Testis (tissue), 2 donors: Measurements from ENCODE around the gene GPLD1.

Source experiments
- CTCF ChIP-seq, 3 experiments: fragments of 450-650 bp in 2 of 3; fragments of 200-600 bp in 1 of 3; sonication (generic) in 1 of 3; IDR thresholded peaks; one replicate each; pipeline ENCODE4 v1.5.1; 2016 to 2019; ENCODE audit warnings: antibody characterized with exemption in 3 of 3, mild to moderate bottlenecking in 2 of 3, moderate library complexity in 1 of 3
- POLR2A ChIP-seq: fragments of 450-650 bp; IDR thresholded peaks from one replicate; pipeline ENCODE4 v1.6.1; 2017; ENCODE audit warnings: antibody characterized with exemption, mild to moderate bottlenecking, moderate library complexity

DNA sequence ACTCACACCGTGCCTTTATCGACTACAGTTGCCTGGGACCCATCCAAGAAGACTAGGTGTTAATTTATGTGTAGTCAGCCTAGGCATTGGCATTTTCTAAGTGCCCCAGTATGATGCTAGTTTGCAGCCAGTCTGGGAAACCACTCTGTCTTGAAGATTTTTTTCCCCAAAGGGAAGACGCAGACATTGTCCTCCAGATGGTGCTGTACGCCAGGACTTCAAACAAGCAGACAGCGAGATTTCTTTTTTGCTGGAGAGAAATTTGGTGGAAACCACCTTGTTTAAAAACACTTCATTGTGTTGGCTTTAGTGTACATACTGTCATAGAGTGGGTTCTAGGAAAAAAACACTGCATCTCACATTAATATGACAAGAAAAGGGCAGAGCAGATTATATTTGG, 35.4 kb upstream of the GPLD1 start:
- no peak for TF ChIP-seq CTCF (IDR thresholded peaks at IDR 0.05)
- no peak for TF ChIP-seq POLR2A
